HG03558 (cell line): ENCODE measurements around the gene PDXP.

ENCODE experiments used
- ATAC-seq: cut with Tn5 transposase; IDR thresholded peaks from one replicate; pipeline ENCODE4 v1.9.1; 2021; ENCODE audit warnings: moderate number of reproducible peaks; ENCODE audit not compliant: unreplicated experiment; ENCODE audit errors: extremely low read depth

Gene PDXP

GRCh38 chr22:37672206-37672919, 13.8 kb downstream of the PDXP start:
- no peak for ATAC-seq

DNA sequence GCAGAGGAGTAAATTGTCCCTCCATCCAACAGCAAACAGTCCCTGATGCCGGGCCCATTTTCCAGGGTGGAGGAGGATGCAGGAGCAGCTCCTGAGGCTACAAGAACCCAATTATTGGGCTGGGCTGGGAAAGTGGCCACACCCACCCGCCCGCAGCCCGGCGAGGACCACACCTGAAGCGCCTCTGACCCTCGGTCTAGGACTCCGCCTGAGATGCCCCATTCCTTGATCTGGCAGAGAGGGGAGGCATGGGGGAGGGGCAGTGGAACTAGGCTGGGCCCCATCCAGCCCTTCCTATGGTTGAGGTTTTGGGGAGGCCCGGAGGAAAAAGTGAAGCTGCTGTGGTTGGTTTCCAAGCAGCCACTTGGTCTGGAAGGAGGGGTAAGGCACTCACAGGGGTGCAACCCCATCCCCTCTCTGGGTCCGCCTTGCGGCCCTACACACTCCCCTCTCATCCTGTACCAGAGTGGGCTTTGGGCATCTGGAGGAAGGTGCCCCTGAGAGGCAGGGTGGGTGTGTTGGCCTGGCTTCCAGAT, 14.5 kb downstream of the PDXP start:
- ATAC-seq: no peak

- ATAC-seq: no peak
These were observed 15.7 kb downstream of the PDXP start for GRCh38 chr22:37674248-37674647.

- ATAC-seq: peak; percentile 42
These were observed 16.7 kb downstream of the PDXP start, which contains the start of gene LGALS1 for GRCh38 chr22:37674951-37675929. LGALS1 (plus strand) TSS chr22:37675636; CDS start chr22:37675703, 67 bp downstream.

GRCh38 chr22:37675930-37676735, 17.6 kb downstream of the PDXP start:
- no peak for ATAC-seq

GRCh38 chr22:37676736-37677492, 18.4 kb downstream of the PDXP start:
- no peak for ATAC-seq

- ATAC-seq: no peak
These were observed 19.0 kb downstream of the PDXP start for GRCh38 chr22:37677493-37677974.

DNA sequence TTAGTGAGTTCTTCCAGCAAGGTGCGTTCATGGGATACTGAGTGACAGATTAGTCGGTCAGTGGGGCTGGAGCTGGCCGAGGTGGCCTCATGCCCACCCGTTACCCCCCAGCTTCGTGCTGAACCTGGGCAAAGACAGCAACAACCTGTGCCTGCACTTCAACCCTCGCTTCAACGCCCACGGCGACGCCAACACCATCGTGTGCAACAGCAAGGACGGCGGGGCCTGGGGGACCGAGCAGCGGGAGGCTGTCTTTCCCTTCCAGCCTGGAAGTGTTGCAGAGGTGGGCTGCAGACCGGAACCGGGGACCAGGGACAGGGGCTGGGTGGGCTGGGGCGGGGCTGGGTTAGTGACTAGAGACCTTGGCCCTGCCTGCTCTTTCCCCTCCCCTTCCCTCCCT, 19.8 kb downstream of the PDXP start:
- no peak for ATAC-seq

DNA sequence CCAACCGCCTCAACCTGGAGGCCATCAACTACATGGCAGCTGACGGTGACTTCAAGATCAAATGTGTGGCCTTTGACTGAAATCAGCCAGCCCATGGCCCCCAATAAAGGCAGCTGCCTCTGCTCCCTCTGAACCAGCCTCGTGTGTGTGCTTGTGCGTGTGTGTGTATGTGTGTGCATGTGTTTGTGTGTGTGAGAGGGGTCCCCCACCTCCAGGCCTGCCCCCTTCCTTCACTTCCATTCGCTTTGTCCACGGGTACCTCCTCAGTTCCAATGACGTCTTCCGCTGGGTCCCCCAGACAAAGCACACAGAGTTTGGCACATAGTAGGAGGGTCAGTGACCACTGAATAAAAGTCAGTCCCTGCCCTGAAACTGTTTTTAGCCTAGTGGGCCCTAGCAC, 21.1 kb downstream of the PDXP start:
- no peak for ATAC-seq

DNA sequence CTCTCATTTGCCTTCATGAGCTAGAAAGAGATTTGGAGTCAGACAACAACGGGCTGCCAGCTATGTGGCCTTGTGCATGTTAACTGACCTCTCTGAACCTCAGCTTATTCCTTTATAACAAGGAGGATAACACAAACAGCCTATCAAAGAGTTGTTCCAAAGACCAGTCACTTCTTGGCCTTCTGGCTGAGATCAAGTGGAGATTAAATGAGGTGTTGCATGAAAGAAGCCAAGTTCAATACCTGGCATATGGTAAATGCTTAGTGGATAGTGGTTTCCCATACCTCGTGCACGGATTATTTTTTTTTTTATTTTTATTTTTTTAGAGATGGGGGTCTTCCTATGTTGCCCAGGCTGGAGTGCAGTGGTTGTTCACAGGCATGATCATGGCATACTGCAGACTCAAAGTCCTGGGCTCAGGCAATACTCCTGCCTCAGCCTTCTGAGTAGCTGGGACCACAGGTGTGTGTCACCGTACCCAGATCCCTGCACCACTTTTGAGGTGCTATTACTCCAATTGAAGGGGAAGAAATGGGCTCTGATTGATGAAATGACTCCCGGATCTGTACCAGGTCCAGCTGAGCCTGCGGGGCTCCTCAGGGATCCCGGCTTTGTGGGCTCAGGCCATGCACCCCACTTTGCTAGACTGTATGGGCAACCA, 21.8 kb downstream of the PDXP start:
- ATAC-seq: no peak

GRCh38 chr22:37681001-37681424, 22.5 kb downstream of the PDXP start:
- no peak for ATAC-seq

GRCh38 chr22:37681556-37682049, 23.1 kb downstream of the PDXP start:
- no peak for ATAC-seq

DNA sequence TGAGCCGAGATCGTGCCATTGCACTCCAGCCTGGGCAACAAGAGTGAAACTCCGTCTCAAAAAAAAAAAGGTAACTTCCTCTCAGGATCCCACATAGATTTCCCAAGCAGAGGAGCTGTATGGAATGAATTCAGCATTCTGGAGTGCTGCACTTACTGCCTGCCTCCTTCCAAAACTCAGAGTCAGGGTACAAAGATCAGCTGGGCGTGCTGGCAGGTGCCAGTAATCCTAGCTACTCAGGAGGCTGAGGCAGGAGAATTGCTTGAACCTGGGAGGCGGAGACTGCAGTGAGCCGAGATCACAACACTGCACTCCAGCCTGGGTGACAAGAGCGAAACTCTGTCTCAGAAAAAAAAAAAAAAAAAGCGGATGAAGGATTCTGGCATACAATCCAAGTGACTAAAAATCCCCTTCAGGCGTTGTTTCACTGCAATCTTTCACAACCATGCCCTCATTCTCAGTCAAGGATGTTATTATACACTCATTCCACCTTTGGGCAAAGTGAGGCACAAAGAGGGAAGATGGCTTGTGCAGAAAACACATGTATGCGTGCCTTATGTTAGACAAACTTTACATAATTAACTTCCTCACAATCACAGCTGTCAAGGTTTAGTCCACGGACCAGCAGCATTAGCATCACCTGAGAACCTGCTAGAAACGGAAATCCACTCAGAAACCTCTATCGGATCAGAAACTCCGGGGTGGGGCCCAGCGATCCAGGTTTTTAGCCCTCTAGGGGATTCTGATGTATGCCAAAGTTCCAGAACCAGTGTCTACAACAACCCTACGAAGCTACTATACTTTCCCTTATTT, 26.5 kb downstream of the PDXP start:
- ATAC-seq: no peak

- peak; percentile 40 for ATAC-seq
These were observed 27.8 kb downstream of the PDXP start, which contains the start of gene NOL12 for GRCh38 chr22:37686002-37686982. NOL12 (plus strand) TSS chr22:37686343; CDS start chr22:37686393, 50 bp downstream.

DNA sequence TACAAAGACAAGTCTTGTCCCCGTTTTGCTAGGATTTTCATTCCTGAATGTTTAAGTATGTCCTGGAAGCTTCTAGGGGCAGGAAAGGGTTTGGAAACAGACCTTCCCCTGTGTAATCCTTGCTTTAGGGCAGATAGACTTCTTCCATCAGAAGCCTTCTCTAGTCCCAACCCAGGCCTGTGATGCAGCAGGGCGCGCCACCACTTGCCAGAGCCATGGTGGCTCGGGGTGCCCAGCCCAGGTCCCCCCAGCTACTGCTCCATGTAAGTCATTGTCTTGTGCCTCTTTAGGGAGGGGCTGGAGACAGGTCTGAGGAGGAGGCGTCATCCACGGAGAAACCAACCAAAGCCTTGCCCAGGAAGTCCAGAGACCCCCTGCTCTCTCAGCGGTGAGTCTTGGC, 31.9 kb downstream of the PDXP start:
- no peak for ATAC-seq

DNA sequence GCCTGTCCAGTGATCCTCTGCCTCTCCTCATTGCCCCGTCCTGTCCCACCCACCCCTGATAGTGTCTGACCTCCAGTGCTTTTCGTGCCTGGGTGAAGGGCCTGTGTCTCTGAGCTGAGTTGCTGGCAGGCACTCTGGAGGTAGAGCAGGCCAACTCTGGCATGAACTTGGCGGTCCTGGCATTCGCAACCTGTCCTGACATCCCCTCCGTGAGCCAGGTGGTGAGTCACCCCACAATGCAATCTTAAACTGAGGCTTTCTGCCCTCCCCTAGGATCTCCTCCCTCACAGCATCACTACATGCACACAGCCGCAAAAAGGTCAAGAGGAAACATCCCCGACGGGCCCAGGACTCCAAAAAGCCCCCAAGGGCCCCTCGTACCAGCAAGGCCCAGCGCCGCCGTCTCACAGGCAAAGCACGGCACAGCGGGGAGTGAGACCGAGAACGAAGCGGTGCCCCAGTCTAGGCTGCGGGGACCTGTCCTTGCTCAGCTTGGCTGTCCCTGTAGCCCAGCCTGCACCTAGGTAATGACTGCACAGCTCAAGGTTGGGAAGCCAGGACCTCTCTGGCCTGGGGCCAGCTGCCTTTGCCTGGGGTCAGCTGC, 32.5 kb downstream of the PDXP start:
- no peak for ATAC-seq
